Measurements from ENCODE around the gene PATZ1.

The PATZ1 gene

DNA sequence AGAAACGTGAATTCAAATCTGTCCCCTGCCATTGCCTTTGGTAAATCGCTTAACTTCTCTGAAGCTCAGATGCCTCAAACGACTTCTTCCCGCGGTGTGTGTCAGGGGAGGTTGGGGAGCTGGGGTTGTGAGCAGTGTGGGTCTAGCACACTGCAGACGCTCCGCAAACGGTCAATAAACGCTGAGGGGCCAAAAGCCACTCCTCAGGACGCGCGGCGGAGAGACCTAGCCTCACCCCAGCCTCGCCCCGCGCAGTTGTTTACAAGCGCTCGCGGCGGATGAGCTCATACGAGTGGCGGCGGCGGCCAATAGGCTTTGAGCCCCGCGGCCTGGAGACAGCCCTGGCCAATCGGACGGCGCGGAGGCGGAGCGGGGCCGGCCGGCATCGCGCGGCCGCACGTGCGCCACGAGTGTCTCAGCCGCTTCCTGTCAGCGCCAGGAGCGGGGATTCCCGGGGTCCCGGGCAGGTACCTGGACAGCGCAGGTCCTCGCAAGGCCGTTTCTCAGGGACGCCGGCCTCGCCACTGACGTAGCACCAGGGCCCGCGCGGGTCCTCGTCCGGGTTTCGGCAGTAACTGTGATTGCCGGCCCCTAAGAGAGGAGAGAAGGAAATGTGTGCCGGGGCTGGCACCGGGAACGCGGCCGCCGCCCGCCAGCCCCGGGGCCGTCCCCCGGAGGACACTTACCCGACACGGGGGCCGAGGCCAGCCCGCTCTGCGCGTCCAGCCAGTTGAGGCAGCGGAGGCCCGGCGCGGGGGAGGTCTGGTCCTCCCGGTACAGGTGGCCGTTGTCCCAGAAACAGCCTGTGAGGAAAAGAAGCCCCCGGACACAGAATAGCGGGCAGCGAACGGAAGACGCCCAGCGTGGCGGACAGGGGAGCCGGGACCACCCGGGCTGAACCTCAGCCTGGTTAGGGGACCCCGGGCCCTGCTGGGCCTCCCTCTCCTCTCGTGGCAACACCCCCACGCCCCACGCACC, 55.4 kb downstream of the PATZ1 start (continued):
- TF ChIP-seq, protein P1, sequence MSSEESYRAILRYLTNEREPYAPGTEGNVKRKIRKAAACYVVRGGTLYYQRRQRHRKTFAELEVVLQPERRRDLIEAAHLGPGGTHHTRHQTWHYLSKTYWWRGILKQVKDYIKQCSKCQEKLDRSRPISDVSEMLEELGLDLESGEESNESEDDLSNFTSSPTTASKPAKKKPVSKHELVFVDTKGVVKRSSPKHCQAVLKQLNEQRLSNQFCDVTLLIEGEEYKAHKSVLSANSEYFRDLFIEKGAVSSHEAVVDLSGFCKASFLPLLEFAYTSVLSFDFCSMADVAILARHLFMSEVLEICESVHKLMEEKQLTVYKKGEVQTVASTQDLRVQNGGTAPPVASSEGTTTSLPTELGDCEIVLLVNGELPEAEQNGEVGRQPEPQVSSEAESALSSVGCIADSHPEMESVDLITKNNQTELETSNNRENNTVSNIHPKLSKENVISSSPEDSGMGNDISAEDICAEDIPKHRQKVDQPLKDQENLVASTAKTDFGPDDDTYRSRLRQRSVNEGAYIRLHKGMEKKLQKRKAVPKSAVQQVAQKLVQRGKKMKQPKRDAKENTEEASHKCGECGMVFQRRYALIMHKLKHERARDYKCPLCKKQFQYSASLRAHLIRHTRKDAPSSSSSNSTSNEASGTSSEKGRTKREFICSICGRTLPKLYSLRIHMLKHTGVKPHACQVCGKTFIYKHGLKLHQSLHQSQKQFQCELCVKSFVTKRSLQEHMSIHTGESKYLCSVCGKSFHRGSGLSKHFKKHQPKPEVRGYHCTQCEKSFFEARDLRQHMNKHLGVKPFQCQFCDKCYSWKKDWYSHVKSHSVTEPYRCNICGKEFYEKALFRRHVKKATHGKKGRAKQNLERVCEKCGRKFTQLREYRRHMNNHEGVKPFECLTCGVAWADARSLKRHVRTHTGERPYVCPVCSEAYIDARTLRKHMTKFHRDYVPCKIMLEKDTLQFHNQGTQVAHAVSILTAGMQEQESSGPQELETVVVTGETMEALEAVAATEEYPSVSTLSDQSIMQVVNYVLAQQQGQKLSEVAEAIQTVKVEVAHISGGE (tag by site-specific recombination; conservative IDR thresholded peaks at IDR 0.05; ENCODE audit: low read depth): peak; percentile 55
- peak; percentile 0; the same call in 1 of the 2 replicates for TF ChIP-seq ZNF843 (tag by site-specific recombination; IDR thresholded peaks at IDR 0.05)
- peak; percentile 78 for TF ChIP-seq SP7 (tag by site-specific recombination; IDR thresholded peaks at IDR 0.05)
- TF ChIP-seq, protein P2, sequence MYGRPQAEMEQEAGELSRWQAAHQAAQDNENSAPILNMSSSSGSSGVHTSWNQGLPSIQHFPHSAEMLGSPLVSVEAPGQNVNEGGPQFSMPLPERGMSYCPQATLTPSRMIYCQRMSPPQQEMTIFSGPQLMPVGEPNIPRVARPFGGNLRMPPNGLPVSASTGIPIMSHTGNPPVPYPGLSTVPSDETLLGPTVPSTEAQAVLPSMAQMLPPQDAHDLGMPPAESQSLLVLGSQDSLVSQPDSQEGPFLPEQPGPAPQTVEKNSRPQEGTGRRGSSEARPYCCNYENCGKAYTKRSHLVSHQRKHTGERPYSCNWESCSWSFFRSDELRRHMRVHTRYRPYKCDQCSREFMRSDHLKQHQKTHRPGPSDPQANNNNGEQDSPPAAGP (tag by site-specific recombination; IDR thresholded peaks at IDR 0.05): peak; percentile 66; the same call in 1 of the 2 replicates
- TF ChIP-seq, protein P3, sequence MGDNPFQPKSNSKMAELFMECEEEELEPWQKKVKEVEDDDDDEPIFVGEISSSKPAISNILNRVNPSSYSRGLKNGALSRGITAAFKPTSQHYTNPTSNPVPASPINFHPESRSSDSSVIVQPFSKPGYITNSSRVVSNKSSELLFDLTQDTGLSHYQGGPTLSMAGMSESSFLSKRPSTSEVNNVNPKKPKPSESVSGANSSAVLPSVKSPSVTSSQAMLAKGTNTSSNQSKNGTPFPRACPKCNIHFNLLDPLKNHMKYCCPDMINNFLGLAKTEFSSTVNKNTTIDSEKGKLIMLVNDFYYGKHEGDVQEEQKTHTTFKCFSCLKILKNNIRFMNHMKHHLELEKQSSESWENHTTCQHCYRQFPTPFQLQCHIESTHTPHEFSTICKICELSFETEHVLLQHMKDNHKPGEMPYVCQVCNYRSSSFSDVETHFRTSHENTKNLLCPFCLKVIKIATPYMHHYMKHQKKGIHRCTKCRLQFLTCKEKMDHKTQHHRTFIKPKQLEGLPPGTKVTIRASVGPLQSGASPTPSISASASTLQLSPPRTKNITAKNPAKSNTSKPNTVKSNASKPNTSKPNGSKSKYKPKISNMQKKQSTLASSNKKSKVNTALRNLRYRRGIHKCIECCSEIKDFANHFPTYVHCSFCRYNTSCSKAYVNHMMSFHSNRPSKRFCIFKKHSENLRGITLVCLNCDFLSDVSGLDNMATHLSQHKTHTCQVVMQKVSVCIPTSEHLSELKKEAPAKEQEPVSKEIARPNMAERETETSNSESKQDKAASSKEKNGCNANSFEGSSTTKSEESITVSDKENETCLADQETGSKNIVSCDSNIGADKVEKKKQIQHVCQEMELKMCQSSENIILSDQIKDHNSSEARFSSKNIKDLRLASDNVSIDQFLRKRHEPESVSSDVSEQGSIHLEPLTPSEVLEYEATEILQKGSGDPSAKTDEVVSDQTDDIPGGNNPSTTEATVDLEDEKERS (tag by site-specific recombination; IDR thresholded peaks at IDR 0.05): no peak
- peak; percentile 86 for TF ChIP-seq ZXDB (tag by site-specific recombination; IDR thresholded peaks at IDR 0.05)
- no peak for TF ChIP-seq ZNF175 (tag by site-specific recombination; IDR thresholded peaks at IDR 0.05)
- TF ChIP-seq ZNF335 (tag by site-specific recombination; conservative IDR thresholded peaks at IDR 0.05): peak; percentile 90
- peak; percentile 15; the same call in 1 of the 2 replicates for TF ChIP-seq IKZF3 (tag by site-specific recombination; IDR thresholded peaks at IDR 0.05)
- TF ChIP-seq ZNF266 (tag by site-specific recombination; IDR thresholded peaks at IDR 0.05; ENCODE audit: low read depth): no peak
- TF ChIP-seq ZNF341 (tag by site-specific recombination; IDR thresholded peaks at IDR 0.05; ENCODE audit: low read depth): peak; percentile 19; the same call in 1 of the 2 replicates
- 0 out of 2 replicates have a peak, but pooled peaks have one; percentile 44 for TF ChIP-seq KLF7 (tag by site-specific recombination; IDR thresholded peaks at IDR 0.05; ENCODE audit: borderline replicate concordance)
- TF ChIP-seq SP3 (tag by site-specific recombination; IDR thresholded peaks at IDR 0.05): no peak; the same call in none of the 2 replicates
- TF ChIP-seq HOXD13 (CRISPR knock-in tag; IDR thresholded peaks at IDR 0.05; ENCODE audit: borderline replicate concordance): peak; percentile 88; the same call in 1 of the 2 replicates
- TF ChIP-seq KLF1 (tag by site-specific recombination; IDR thresholded peaks at IDR 0.05): peak; percentile 85
- TF ChIP-seq, protein P4, sequence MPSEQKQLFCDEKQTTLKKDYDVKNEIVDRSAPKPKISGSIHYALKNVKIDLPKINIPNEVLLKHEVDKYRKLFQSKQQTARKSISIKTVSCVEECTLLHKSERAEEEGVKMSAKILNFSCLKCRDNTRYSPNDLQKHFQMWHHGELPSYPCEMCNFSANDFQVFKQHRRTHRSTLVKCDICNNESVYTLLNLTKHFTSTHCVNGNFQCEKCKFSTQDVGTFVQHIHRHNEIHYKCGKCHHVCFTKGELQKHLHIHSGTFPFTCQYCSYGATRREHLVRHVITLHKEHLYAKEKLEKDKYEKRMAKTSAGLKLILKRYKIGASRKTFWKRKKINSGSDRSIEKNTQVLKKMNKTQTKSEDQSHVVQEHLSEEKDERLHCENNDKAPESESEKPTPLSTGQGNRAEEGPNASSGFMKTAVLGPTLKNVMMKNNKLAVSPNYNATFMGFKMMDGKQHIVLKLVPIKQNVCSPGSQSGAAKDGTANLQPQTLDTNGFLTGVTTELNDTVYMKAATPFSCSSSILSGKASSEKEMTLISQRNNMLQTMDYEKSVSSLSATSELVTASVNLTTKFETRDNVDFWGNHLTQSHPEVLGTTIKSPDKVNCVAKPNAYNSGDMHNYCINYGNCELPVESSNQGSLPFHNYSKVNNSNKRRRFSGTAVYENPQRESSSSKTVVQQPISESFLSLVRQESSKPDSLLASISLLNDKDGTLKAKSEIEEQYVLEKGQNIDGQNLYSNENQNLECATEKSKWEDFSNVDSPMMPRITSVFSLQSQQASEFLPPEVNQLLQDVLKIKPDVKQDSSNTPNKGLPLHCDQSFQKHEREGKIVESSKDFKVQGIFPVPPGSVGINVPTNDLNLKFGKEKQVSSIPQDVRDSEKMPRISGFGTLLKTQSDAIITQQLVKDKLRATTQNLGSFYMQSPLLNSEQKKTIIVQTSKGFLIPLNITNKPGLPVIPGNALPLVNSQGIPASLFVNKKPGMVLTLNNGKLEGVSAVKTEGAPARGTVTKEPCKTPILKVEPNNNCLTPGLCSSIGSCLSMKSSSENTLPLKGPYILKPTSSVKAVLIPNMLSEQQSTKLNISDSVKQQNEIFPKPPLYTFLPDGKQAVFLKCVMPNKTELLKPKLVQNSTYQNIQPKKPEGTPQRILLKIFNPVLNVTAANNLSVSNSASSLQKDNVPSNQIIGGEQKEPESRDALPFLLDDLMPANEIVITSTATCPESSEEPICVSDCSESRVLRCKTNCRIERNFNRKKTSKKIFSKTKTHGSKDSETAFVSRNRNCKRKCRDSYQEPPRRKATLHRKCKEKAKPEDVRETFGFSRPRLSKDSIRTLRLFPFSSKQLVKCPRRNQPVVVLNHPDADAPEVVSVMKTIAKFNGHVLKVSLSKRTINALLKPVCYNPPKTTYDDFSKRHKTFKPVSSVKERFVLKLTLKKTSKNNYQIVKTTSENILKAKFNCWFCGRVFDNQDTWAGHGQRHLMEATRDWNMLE (tag by site-specific recombination; conservative IDR thresholded peaks at IDR 0.05; ENCODE audit: low read depth): no peak
- TF ChIP-seq, protein P5, sequence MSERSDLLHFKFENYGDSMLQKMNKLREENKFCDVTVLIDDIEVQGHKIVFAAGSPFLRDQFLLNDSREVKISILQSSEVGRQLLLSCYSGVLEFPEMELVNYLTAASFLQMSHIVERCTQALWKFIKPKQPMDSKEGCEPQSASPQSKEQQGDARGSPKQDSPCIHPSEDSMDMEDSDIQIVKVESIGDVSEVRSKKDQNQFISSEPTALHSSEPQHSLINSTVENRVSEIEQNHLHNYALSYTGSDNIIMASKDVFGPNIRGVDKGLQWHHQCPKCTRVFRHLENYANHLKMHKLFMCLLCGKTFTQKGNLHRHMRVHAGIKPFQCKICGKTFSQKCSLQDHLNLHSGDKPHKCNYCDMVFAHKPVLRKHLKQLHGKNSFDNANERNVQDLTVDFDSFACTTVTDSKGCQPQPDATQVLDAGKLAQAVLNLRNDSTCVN (tag by site-specific recombination; optimal IDR thresholded peaks at IDR 0.05): peak; percentile 96
- TF ChIP-seq ZBTB1 (tag by site-specific recombination; IDR thresholded peaks at IDR 0.05): no peak
- TF ChIP-seq SP2 (tag by site-specific recombination; IDR thresholded peaks at IDR 0.05): peak; percentile 82
- TF ChIP-seq, protein P6, sequence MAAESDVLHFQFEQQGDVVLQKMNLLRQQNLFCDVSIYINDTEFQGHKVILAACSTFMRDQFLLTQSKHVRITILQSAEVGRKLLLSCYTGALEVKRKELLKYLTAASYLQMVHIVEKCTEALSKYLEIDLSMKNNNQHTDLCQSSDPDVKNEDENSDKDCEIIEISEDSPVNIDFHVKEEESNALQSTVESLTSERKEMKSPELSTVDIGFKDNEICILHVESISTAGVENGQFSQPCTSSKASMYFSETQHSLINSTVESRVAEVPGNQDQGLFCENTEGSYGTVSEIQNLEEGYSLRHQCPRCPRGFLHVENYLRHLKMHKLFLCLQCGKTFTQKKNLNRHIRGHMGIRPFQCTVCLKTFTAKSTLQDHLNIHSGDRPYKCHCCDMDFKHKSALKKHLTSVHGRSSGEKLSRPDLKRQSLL (tag by site-specific recombination; IDR thresholded peaks at IDR 0.05): peak; percentile 76
- TF ChIP-seq KLF9 (tag by site-specific recombination; IDR thresholded peaks at IDR 0.05; ENCODE audit: low read depth): peak; percentile 9; the same call in 1 of the 2 replicates
- no peak for TF ChIP-seq ZNF114 (tag by site-specific recombination; IDR thresholded peaks at IDR 0.05)
- TF ChIP-seq ZBTB48 (tag by site-specific recombination; IDR thresholded peaks at IDR 0.05): peak; percentile 87
